CD14-positive monocyte (primary cell): Measurements from ENCODE around the gene NPC2. TPM values are rescaled to one million over a fixed set of nuclear protein-coding genes. Genes with fewer than 3 reads are reported as not detected.

Experiments used
- DNase-seq, 3 donors: peaks; one replicate each; pipeline ENCODE4 v3.0.0-alpha.2; 2011 to 2022
- H2AFZ ChIP-seq: 2 replicates; pipeline ENCODE4 v1.6.0; 2012; ENCODE audit warnings: mild to moderate bottlenecking, low read depth, low read length, inconsistent platforms; ENCODE audit not compliant: insufficient read depth, poor library complexity, severe bottlenecking
- H3K27ac ChIP-seq, 2 donors: 1 replicate in 1 of 2; 2 replicates in 1 of 2; pipeline ENCODE4 v1.5.1; 2012 to 2013; ENCODE audit warnings: low read length in 2 of 2, control low read depth in 1 of 2, inconsistent platforms in 1 of 2, low read depth in 1 of 2, mild to moderate bottlenecking in 1 of 2
- H3K27me3 ChIP-seq, 2 donors: one replicate each; pipeline versions ENCODE4 v1.6.0 to v1.6.1; 2011 to 2013; ENCODE audit warnings: low read length in 2 of 2; ENCODE audit not compliant: control insufficient read depth in 2 of 2, insufficient read depth in 2 of 2
- H3K36me3 ChIP-seq, 2 donors: replicated peaks in 1 of 2; 1 replicate in 1 of 2; 2 replicates in 1 of 2; pipeline versions ENCODE4 v1.5.1 to v1.6.1; 2012 to 2013; ENCODE audit warnings: low read length in 2 of 2, control low read depth in 1 of 2, inconsistent platforms in 1 of 2, mild to moderate bottlenecking in 1 of 2; ENCODE audit not compliant: insufficient read depth in 2 of 2, control insufficient read depth in 1 of 2
- H3K4me1 ChIP-seq, 2 donors: 1 replicate in 1 of 2; 2 replicates in 1 of 2; pipeline versions ENCODE4 v1.5.1 to v1.6.1; 2012 to 2013; ENCODE audit warnings: low read length in 2 of 2, control low read depth in 1 of 2, inconsistent platforms in 1 of 2, mild to moderate bottlenecking in 1 of 2, moderate library complexity in 1 of 2; ENCODE audit not compliant: insufficient read depth in 2 of 2, control insufficient read depth in 1 of 2
- H3K4me2 ChIP-seq: replicated peaks from 2 replicates; pipeline ENCODE3; 2012; ENCODE audit warnings: low read length, moderate library complexity, mild to moderate bottlenecking; ENCODE audit not compliant: poor library complexity, severe bottlenecking; ENCODE audit errors: extremely low read depth
- H3K4me3 ChIP-seq, 3 experiments: fragments of 200-600 bp in 1 of 3; sonication (generic) in 1 of 3; replicated peaks in 1 of 3; 1 replicate in 2 of 3; 2 replicates in 1 of 3; pipeline ENCODE4 v1.5.1; 2011 to 2013; ENCODE audit warnings: low read length in 3 of 3, mild to moderate bottlenecking in 3 of 3, control low read depth in 2 of 3, low read depth in 2 of 3, inconsistent platforms in 1 of 3, moderate library complexity in 1 of 3
- H3K79me2 ChIP-seq: 2 replicates; pipeline ENCODE4 v1.6.0; 2012; ENCODE audit warnings: mild to moderate bottlenecking, control low read depth, inconsistent platforms, low read length, moderate library complexity; ENCODE audit not compliant: insufficient read depth
- H3K9ac ChIP-seq: 2 replicates; pipeline ENCODE4 v1.6.0; 2017; ENCODE audit warnings: low read length, mild to moderate bottlenecking; ENCODE audit not compliant: insufficient read depth, poor library complexity, severe bottlenecking
- H3K9me3 ChIP-seq, 2 donors: replicated peaks in 1 of 2; 1 replicate in 1 of 2; 2 replicates in 1 of 2; pipeline versions ENCODE4 v1.5.1 to v1.6.1; 2012 to 2013; ENCODE audit warnings: low read length in 2 of 2, control low read depth in 1 of 2; ENCODE audit not compliant: control insufficient read depth in 1 of 2, insufficient read depth in 1 of 2
- H4K20me1 ChIP-seq: 2 replicates; pipeline ENCODE4 v1.6.0; 2012; ENCODE audit warnings: mild to moderate bottlenecking, low read length, control low read depth, moderate library complexity; ENCODE audit not compliant: insufficient read depth
- H3K27ac Mint-ChIP-seq, 7 donors: one replicate each; pipeline ENCODE4 v1.8.0; 2020; ENCODE audit warnings: mild to moderate bottlenecking in 7 of 7, mixed read lengths in 7 of 7, moderate library complexity in 6 of 7, inconsistent platforms in 2 of 7
- H3K27me3 Mint-ChIP-seq, 3 donors: one replicate each; pipeline ENCODE4 v1.8.0; 2021 to 2022; ENCODE audit warnings: low read depth in 3 of 3, mild to moderate bottlenecking in 3 of 3, mixed read lengths in 3 of 3, moderate library complexity in 3 of 3, inconsistent platforms in 1 of 3
- H3K36me3 Mint-ChIP-seq, 2 donors: one replicate each; pipeline ENCODE4 v1.8.0; 2020; ENCODE audit warnings: mixed read lengths in 2 of 2, inconsistent platforms in 1 of 2, mild to moderate bottlenecking in 1 of 2
- H3K4me1 Mint-ChIP-seq: one replicate; pipeline ENCODE4 v1.8.0; 2020; ENCODE audit warnings: mild to moderate bottlenecking, mixed read lengths
- H3K4me3 Mint-ChIP-seq, 2 donors: one replicate each; pipeline ENCODE4 v1.8.0; 2020; ENCODE audit warnings: mild to moderate bottlenecking in 2 of 2, mixed read lengths in 2 of 2, moderate library complexity in 1 of 2
- H3K9me3 Mint-ChIP-seq, 7 donors: one replicate each; pipeline ENCODE4 v1.8.0; 2020 to 2022; ENCODE audit warnings: mixed read lengths in 7 of 7, mild to moderate bottlenecking in 6 of 7, moderate library complexity in 6 of 7, inconsistent platforms in 2 of 7
- WGBS: methylation state at CpG from one replicate; pipeline ENCODE4 v1.1.5; 2013; ENCODE audit warnings: missing lambda C conversion rate; ENCODE audit not compliant: insufficient coverage; 5-methylcytosine and 5-hydroxymethylcytosine counted together
- intact Hi-C, 2 donors: fragments of 100-400 bp; cut with micrococcal nuclease; formaldehyde crosslinking; loops; one replicate each; pipeline versions ENCODE4 v1.15.0 to v1.15.1; 2023
- polyA plus RNA-seq, 3 donors: library from polyadenylated mRNA; depleted of rRNA in 1 of 3; unstranded in 2 of 3; stranded (reverse) in 1 of 3; fragments of 300-500 nt in 2 of 3; fragments of >200 nt in 1 of 3; fragmentation: Illumina TruSeq in 2 of 3; gene quantifications; 1 replicate in 2 of 3; 2 replicates in 1 of 3; pipeline ENCODE4 v1.2.3, GENCODE V29; 2012 to 2021
- TF ChIP-seq, protein P1 (sequence below): fragments of 200-600 bp; IDR thresholded peaks from one replicate; pipeline ENCODE4 v1.8.0; 2022; ENCODE audit warnings: antibody characterized with exemption, mild to moderate bottlenecking

Gene NPC2
- polyA plus RNA-seq, 3 donors, result 675 to 1,159 (median 772) TPM

DNA sequence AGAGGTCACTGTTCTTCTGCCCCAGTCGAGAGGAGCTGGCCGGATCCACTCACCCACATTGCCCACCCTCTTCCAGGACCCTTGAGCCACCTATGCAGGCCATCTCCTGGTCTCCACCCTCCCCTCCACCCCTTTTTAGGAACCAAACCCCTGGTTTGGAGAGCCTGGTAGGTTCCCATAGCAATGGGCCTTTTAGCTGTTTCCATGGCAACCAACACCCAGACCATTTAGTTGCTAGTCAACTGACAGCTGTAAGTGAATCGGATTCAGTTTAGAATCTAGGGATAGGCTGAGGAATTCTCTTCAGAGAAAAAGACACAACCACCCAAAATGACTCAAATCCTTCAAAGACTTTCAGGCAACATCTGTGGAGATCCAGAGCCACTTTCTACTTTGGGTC, 16.5 kb downstream of the NPC2 start:
- no peaks in the 10 kb centered on the region for H3K9me3 ChIP-seq
- H3K4me1 ChIP-seq, result peaks cover 4 to 5% of the 10 kb centered on the region in 2 donors
- intact Hi-C loops, result no loop called here
- peaks cover 83% of the 10 kb centered on the region for H4K20me1 ChIP-seq
- H3K4me3 ChIP-seq, result no peak overlapping the region
- H3K9me3 Mint-ChIP-seq, result peaks cover 3 to 7% (median 4%) of the 10 kb centered on the region in 7 donors
- peaks cover 76 to 96% of the 10 kb centered on the region in 2 donors for H3K36me3 Mint-ChIP-seq
- no peaks in the 10 kb centered on the region for H3K27me3 ChIP-seq
- WGBS, result 100% methylated on average over 2 of the region's 3 CpGs
- H3K9ac ChIP-seq, result no peak overlapping the region
- H3K79me2 ChIP-seq, result no peaks in the 10 kb centered on the region
- H3K27ac ChIP-seq, result no peak overlapping the region
- no peak for DNase-seq
- TF ChIP-seq, protein P1, sequence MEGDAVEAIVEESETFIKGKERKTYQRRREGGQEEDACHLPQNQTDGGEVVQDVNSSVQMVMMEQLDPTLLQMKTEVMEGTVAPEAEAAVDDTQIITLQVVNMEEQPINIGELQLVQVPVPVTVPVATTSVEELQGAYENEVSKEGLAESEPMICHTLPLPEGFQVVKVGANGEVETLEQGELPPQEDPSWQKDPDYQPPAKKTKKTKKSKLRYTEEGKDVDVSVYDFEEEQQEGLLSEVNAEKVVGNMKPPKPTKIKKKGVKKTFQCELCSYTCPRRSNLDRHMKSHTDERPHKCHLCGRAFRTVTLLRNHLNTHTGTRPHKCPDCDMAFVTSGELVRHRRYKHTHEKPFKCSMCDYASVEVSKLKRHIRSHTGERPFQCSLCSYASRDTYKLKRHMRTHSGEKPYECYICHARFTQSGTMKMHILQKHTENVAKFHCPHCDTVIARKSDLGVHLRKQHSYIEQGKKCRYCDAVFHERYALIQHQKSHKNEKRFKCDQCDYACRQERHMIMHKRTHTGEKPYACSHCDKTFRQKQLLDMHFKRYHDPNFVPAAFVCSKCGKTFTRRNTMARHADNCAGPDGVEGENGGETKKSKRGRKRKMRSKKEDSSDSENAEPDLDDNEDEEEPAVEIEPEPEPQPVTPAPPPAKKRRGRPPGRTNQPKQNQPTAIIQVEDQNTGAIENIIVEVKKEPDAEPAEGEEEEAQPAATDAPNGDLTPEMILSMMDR, result no peak
- H3K27ac Mint-ChIP-seq, result no peak overlapping the region
- H3K27me3 Mint-ChIP-seq, result peaks cover 0 to 2% (median 0%) of the 10 kb centered on the region in 3 donors
- H3K36me3 ChIP-seq, result peaks cover 77 to 97% of the 10 kb centered on the region in 2 donors
- no peak overlapping the region for H3K4me2 ChIP-seq
- peaks cover 11% of the 10 kb centered on the region for H3K4me1 Mint-ChIP-seq
- H3K4me3 Mint-ChIP-seq, result no peak overlapping the region
- no peak overlapping the region for H2AFZ ChIP-seq

DNA sequence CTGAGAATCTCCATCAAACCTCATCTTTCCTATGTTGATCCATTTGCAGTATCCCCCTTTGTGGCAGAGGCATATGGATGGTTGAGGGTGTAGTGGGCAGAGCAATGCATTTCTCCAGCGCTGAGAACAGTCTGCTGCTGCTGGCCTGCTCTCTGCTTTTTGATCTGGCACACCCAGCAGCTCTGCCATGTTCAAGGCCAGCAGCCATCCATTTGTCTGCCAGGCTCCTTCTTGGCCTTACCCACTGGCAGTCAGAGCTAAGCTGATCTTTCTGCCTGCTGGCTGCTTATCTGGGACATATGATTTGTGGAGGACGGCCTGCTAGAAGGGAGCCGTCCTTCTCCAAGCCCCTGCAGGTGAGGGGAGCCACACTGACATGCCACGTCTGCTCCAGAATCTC, 17.0 kb downstream of the NPC2 start:
- Mint-ChIP-seq H3K36me3 (peaks cover 73 to 96% of the 10 kb centered on the region in 2 donors), H3K27ac (peak overlapping the region in 1 of 7 donors; percentile 38), H3K4me1 (peaks cover 11% of the 10 kb centered on the region), H3K27me3 (peaks cover 0 to 2% (median 0%) of the 10 kb centered on the region in 3 donors), H3K4me3 (no peak overlapping the region), H3K9me3 (peaks cover 3 to 7% (median 4%) of the 10 kb centered on the region in 7 donors)
- no peak for DNase-seq
- Histone ChIP-seq H2AFZ (no peak overlapping the region), H3K27ac (no peak overlapping the region), H3K27me3 (no peaks in the 10 kb centered on the region), H3K9ac (no peak overlapping the region), H3K4me1 (peaks cover 4 to 5% of the 10 kb centered on the region in 2 donors), H3K4me3 (no peak overlapping the region), H3K79me2 (no peaks in the 10 kb centered on the region), H4K20me1 (peaks cover 78% of the 10 kb centered on the region), H3K4me2 (no peak overlapping the region), H3K36me3 (peaks cover 72 to 96% of the 10 kb centered on the region in 2 donors), H3K9me3 (no peaks in the 10 kb centered on the region)
- intact Hi-C loops, result no loop called here
- WGBS, result 98% methylated on average over 4 of the region's 4 CpGs
- TF ChIP-seq, protein P1, result no peak
